ENCODE data around the gene MCTP2.

Gene MCTP2

DNA sequence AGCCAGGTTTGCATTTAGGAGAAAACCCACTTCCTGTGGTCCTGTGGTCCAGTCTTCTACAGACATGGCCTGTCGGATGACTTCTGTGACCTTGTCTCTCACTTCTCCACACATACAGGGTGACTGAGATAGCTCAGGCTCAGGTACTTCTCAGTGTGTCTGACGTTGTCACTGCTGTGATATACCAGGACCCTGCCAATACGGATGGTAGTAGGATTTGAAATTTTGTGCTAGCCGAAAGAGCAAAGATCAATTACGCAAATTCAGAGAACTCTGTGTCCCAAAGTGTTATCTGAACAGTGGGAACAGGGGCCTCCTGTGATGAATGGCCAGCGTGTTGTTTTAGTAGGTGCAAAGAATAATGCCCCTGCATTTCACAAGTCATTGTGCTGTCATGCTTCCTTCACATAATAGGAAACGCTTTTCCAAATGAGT lies 128.9 kb downstream of the MCTP2 start:
- Histone ChIP-seq H3K4me3 (replicated peaks; ENCODE audit: insufficient read depth, low read length) (no peak overlapping the region), H3K27me3 (ENCODE audit: insufficient read depth, poor library complexity, severe bottlenecking) (no peaks in the 10 kb centered on the region), H3K27ac (replicated peaks) (no peak overlapping the region)
- DNase-seq (ENCODE audit: low read depth in 1 of 2, low spot score in 1 of 2), result no peak
- TF ChIP-seq, protein P1, sequence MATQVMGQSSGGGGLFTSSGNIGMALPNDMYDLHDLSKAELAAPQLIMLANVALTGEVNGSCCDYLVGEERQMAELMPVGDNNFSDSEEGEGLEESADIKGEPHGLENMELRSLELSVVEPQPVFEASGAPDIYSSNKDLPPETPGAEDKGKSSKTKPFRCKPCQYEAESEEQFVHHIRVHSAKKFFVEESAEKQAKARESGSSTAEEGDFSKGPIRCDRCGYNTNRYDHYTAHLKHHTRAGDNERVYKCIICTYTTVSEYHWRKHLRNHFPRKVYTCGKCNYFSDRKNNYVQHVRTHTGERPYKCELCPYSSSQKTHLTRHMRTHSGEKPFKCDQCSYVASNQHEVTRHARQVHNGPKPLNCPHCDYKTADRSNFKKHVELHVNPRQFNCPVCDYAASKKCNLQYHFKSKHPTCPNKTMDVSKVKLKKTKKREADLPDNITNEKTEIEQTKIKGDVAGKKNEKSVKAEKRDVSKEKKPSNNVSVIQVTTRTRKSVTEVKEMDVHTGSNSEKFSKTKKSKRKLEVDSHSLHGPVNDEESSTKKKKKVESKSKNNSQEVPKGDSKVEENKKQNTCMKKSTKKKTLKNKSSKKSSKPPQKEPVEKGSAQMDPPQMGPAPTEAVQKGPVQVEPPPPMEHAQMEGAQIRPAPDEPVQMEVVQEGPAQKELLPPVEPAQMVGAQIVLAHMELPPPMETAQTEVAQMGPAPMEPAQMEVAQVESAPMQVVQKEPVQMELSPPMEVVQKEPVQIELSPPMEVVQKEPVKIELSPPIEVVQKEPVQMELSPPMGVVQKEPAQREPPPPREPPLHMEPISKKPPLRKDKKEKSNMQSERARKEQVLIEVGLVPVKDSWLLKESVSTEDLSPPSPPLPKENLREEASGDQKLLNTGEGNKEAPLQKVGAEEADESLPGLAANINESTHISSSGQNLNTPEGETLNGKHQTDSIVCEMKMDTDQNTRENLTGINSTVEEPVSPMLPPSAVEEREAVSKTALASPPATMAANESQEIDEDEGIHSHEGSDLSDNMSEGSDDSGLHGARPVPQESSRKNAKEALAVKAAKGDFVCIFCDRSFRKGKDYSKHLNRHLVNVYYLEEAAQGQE (IDR thresholded peaks at IDR 0.05; ENCODE audit: insufficient replicate concordance, low read depth), result no peak
- no peak for TF ChIP-seq GABPA (IDR thresholded peaks at IDR 0.05; ENCODE audit: low read depth)
- no peak for TF ChIP-seq POLR2AphosphoS5 (IDR thresholded peaks at IDR 0.05; ENCODE audit: low read depth)
- no peak for TF ChIP-seq SPI1 (IDR thresholded peaks at IDR 0.05; ENCODE audit: borderline replicate concordance, low read depth)
- TF ChIP-seq, protein P2, sequence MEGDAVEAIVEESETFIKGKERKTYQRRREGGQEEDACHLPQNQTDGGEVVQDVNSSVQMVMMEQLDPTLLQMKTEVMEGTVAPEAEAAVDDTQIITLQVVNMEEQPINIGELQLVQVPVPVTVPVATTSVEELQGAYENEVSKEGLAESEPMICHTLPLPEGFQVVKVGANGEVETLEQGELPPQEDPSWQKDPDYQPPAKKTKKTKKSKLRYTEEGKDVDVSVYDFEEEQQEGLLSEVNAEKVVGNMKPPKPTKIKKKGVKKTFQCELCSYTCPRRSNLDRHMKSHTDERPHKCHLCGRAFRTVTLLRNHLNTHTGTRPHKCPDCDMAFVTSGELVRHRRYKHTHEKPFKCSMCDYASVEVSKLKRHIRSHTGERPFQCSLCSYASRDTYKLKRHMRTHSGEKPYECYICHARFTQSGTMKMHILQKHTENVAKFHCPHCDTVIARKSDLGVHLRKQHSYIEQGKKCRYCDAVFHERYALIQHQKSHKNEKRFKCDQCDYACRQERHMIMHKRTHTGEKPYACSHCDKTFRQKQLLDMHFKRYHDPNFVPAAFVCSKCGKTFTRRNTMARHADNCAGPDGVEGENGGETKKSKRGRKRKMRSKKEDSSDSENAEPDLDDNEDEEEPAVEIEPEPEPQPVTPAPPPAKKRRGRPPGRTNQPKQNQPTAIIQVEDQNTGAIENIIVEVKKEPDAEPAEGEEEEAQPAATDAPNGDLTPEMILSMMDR (IDR thresholded peaks at IDR 0.05; ENCODE audit: insufficient read depth, low read length), result no peak

DNA sequence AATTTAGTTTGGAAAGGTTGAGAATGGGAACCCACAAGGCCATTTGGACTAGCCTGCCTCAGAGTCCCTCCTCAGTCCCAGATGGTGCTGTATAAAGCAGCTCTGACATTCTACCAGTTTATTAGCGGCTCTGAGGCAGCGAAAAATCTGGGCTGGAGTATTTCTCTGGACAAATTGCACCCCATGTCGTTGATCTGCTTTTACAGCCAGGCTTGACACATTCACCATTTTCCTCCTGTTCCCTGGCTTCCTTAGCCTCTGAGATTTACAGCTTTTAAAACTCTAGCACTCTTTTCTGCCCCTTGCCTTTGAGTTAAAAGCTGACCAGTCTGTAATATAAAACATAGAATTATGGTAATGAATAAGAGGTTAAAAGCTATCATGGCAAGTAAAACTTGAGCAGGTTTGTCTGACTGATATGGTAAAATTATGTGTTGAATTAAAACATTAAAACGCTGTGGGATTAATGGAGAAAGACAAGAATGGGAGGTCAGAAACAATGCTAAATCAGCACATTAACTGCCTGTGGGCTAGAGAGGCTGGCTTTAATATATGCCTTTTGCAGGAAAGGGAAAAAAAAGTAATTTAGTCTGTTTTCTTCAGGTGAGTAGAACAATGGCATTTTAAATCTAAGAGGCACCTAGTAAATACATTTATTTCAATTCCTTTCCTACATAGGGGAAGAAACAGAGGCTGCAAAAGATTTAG lies 131.2 kb downstream of the MCTP2 start:
- H3K4me3 ChIP-seq (replicated peaks; ENCODE audit: insufficient read depth, low read length), result no peak overlapping the region
- DNase-seq (ENCODE audit: low read depth in 1 of 2, low spot score in 1 of 2), result no peak
- no peak overlapping the region for H3K27ac ChIP-seq (replicated peaks)
- H3K27me3 ChIP-seq (ENCODE audit: insufficient read depth, poor library complexity, severe bottlenecking), result no peaks in the 10 kb centered on the region
- TF ChIP-seq GABPA (IDR thresholded peaks at IDR 0.05; ENCODE audit: low read depth) (no peak), SPI1 (IDR thresholded peaks at IDR 0.05; ENCODE audit: borderline replicate concordance, low read depth) (no peak), POLR2AphosphoS5 (IDR thresholded peaks at IDR 0.05; ENCODE audit: low read depth) (no peak)
- TF ChIP-seq, protein P1 (IDR thresholded peaks at IDR 0.05; ENCODE audit: insufficient replicate concordance, low read depth), result no peak
- TF ChIP-seq, protein P2 (IDR thresholded peaks at IDR 0.05; ENCODE audit: insufficient read depth, low read length), result no peak

DNA sequence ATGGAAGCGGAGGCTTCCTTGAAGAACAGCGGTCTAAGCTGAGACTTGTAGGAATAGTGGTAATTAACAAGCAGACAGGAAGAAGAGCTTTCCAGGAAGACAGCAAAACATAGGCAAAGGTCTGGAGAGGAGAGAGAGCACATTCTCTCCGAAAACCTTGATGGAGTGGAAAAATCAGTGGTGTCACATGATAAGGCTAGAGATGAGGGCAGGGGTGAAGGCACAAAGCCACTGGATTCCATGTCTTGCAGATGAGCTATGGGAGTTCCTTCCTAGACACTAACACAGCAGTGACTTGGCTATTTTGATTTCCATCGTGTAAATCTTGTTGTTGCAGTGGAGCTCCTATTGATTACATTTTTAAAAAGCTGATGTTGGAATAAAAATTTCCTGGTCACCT lies 132.0 kb downstream of the MCTP2 start:
- no peak for DNase-seq (ENCODE audit: low read depth in 1 of 2, low spot score in 1 of 2)
- no peak overlapping the region for H3K4me3 ChIP-seq (replicated peaks; ENCODE audit: insufficient read depth, low read length)
- no peak overlapping the region for H3K27ac ChIP-seq (replicated peaks)
- TF ChIP-seq POLR2AphosphoS5 (IDR thresholded peaks at IDR 0.05; ENCODE audit: low read depth), result no peak
- TF ChIP-seq, protein P1 (IDR thresholded peaks at IDR 0.05; ENCODE audit: insufficient replicate concordance, low read depth), result no peak
- TF ChIP-seq, protein P2 (IDR thresholded peaks at IDR 0.05; ENCODE audit: insufficient read depth, low read length), result no peak
- no peak for TF ChIP-seq GABPA (IDR thresholded peaks at IDR 0.05; ENCODE audit: low read depth)
- TF ChIP-seq SPI1 (IDR thresholded peaks at IDR 0.05; ENCODE audit: borderline replicate concordance, low read depth), result no peak
- no peaks in the 10 kb centered on the region for H3K27me3 ChIP-seq (ENCODE audit: insufficient read depth, poor library complexity, severe bottlenecking)
